Neural cell (in vitro differentiated cells): ENCODE data around the gene PCDHB4. TPM values are rescaled to one million over a fixed set of nuclear protein-coding genes. Genes with fewer than 3 reads are reported as not detected.

Experiments used
- H2AFZ ChIP-seq: fragments of 200-600, 300-800 bp; sonication (generic), shearing (Covaris generic); 2 replicates; pipeline ENCODE4 v1.6.0; 2014; ENCODE audit warnings: low read depth, mild to moderate bottlenecking, antibody characterized with exemption, low read length, moderate library complexity
- H3F3A ChIP-seq: fragments of 200-600 bp; shearing (Covaris generic); 2 replicates; pipeline ENCODE4 v1.6.1; 2016; ENCODE audit warnings: mild to moderate bottlenecking, moderate library complexity, mixed read lengths, antibody characterized with exemption, low read length; ENCODE audit not compliant: insufficient read depth, poor library complexity, severe bottlenecking
- H3K27ac ChIP-seq: fragments of 200-600, 300-800 bp; sonication (generic), shearing (Covaris generic); 2 replicates; pipeline ENCODE4 v1.5.1; 2014; ENCODE audit warnings: mild to moderate bottlenecking, low read length, moderate library complexity
- H3K27me3 ChIP-seq: fragments of 300-800, 200-600 bp; sonication (generic), shearing (Covaris generic); 2 replicates; pipeline ENCODE4 v1.6.0; 2014; ENCODE audit warnings: mild to moderate bottlenecking, low read depth, low read length, moderate library complexity; ENCODE audit not compliant: insufficient read depth
- H3K36me3 ChIP-seq: fragments of 300-800, 200-600 bp; sonication (generic), shearing (Covaris generic); 2 replicates; pipeline ENCODE4 v1.5.1; 2014; ENCODE audit warnings: mild to moderate bottlenecking, antibody characterized with exemption, low read length, moderate library complexity; ENCODE audit not compliant: insufficient read depth
- H3K4me2 ChIP-seq: fragments of 300-800, 200-600 bp; sonication (generic), shearing (Covaris generic); 2 replicates; pipeline ENCODE4 v1.6.0; 2014; ENCODE audit warnings: mild to moderate bottlenecking, low read length
- H3K4me3 ChIP-seq: fragments of 300-800, 200-600 bp; sonication (generic), shearing (Covaris generic); 2 replicates; pipeline ENCODE4 v1.5.1; 2014; ENCODE audit warnings: mild to moderate bottlenecking, low read length, moderate library complexity
- H3K79me2 ChIP-seq: fragments of 200-600 bp; shearing (Covaris generic); replicated peaks from 2 replicates; pipeline ENCODE4 v1.6.0; 2014; ENCODE audit warnings: mild to moderate bottlenecking, low read length, moderate library complexity; ENCODE audit not compliant: insufficient read depth
- H3K9ac ChIP-seq: fragments of 300-800, 200-600 bp; sonication (generic), shearing (Covaris generic); 2 replicates; pipeline ENCODE4 v1.6.1; 2016; ENCODE audit warnings: mild to moderate bottlenecking, low read length, mixed read lengths
- H3K9me2 ChIP-seq: fragments of 200-600 bp; shearing (Covaris generic); 2 replicates; pipeline ENCODE4 v1.6.1; 2016; ENCODE audit warnings: mild to moderate bottlenecking, low read length, mixed read lengths; ENCODE audit not compliant: insufficient read depth
- H3K9me3 ChIP-seq: fragments of 200-600, 300-800 bp; sonication (generic), shearing (Covaris generic); 2 replicates; pipeline ENCODE4 v1.6.1; 2016; ENCODE audit warnings: mild to moderate bottlenecking, mixed run types, low read length, moderate library complexity, mixed read lengths
- H4K20me1 ChIP-seq: fragments of 200-600 bp; shearing (Covaris generic); 2 replicates; pipeline ENCODE4 v1.6.1; 2016; ENCODE audit warnings: mild to moderate bottlenecking, mixed run types; ENCODE audit not compliant: insufficient read depth
- CTCF ChIP-seq: fragments of 450-650 bp; IDR thresholded peaks from 2 replicates; pipeline ENCODE4 v1.5.1; 2014; ENCODE audit warnings: antibody characterized with exemption, mild to moderate bottlenecking, moderate library complexity; ENCODE audit not compliant: poor library complexity, severe bottlenecking
- EP300 ChIP-seq: fragments of 450-650 bp; conservative IDR thresholded peaks from 2 replicates; pipeline ENCODE4 v1.6.1; 2014; ENCODE audit warnings: antibody characterized with exemption, mild to moderate bottlenecking, moderate library complexity; ENCODE audit not compliant: poor library complexity, severe bottlenecking
- EZH2 ChIP-seq: fragments of 200-600, 300-800 bp; shearing (Covaris generic), sonication (generic); IDR thresholded peaks from 2 replicates; pipeline ENCODE4 v1.6.1; 2014; ENCODE audit warnings: antibody characterized with exemption, low read length, borderline replicate concordance, mild to moderate bottlenecking; ENCODE audit not compliant: insufficient read depth, poor library complexity, severe bottlenecking
- MXI1 ChIP-seq: fragments of 450-650 bp; conservative IDR thresholded peaks from 2 replicates; pipeline ENCODE4 v1.6.1; 2014; ENCODE audit warnings: antibody characterized with exemption, mild to moderate bottlenecking; ENCODE audit not compliant: poor library complexity, severe bottlenecking
- POLR2AphosphoS5 ChIP-seq: IDR thresholded peaks from 2 replicates; pipeline ENCODE4 v1.6.1; 2012
- RAD21 ChIP-seq: fragments of 450-650 bp; conservative IDR thresholded peaks from 2 replicates; pipeline ENCODE4 v1.6.1; 2014; ENCODE audit warnings: antibody characterized with exemption, mild to moderate bottlenecking, moderate library complexity
- REST ChIP-seq: IDR thresholded peaks from 2 replicates; pipeline ENCODE4 v1.6.1; 2012; ENCODE audit warnings: borderline replicate concordance
- SMC3 ChIP-seq: fragments of 450-650 bp; conservative IDR thresholded peaks from 2 replicates; pipeline ENCODE4 v1.6.1; 2014; ENCODE audit warnings: antibody characterized with exemption, mild to moderate bottlenecking, moderate library complexity; ENCODE audit not compliant: poor library complexity
- TAF1 ChIP-seq: IDR thresholded peaks from 2 replicates; pipeline ENCODE4 v1.6.1; 2012; ENCODE audit warnings: low read depth
- polyA minus RNA-seq: library from RNA; depleted of rRNA, polyadenylated mRNA; stranded (reverse); fragments of >200 nt; gene quantifications from 2 replicates; pipeline ENCODE4 v1.2.3, GENCODE V29; 2014
- polyA plus RNA-seq: library from polyadenylated mRNA; depleted of rRNA; stranded (reverse); fragments of >200 nt; gene quantifications from 2 replicates; pipeline ENCODE4 v1.2.3, GENCODE V29; 2014

The PCDHB4 gene
- polyA plus RNA-seq (4.2 and 4.3 TPM in 2 replicates), polyA minus RNA-seq (19.7 and 23.6 TPM in 2 replicates)

GRCh38 chr5:141121563-141121962 lies at the start of gene PCDHB4:
TSS of gene PCDHB4 (plus strand) at chr5:141121818. CDS start at chr5:141121999, 181 bp downstream.
- Histone ChIP-seq H3K36me3 (no peaks in the 10 kb centered on the region), H3K9me2 (no peaks in the 10 kb centered on the region), H3K4me3 (no peak within 1 kb of the TSS), H3K79me2 (peaks cover 19% of the 10 kb centered on the region), H3K27me3 (no peaks in the 10 kb centered on the region), H2AFZ (no peak within 1 kb of the TSS), H3K27ac (no peak within 1 kb of the TSS), H3K9ac (no peak within 1 kb of the TSS), H3K4me2 (no peak within 1 kb of the TSS), H4K20me1 (no peaks in the 10 kb centered on the region), H3K9me3 (peaks cover 15% of the 10 kb centered on the region), H3F3A (no peaks in the 10 kb centered on the region)
- TF ChIP-seq SMC3 (no peak), TAF1 (no peak), RAD21 (no peak)

- Histone ChIP-seq H3K9me2 (no peaks in the 10 kb centered on the region), H3K4me3 (no peak overlapping the region), H3K9me3 (peaks cover 4% of the 10 kb centered on the region), H3K27ac (no peak overlapping the region), H3K9ac (no peak overlapping the region), H4K20me1 (no peaks in the 10 kb centered on the region), H3F3A (no peaks in the 10 kb centered on the region), H3K4me2 (no peak overlapping the region), H3K36me3 (no peaks in the 10 kb centered on the region), H3K79me2 (no peaks in the 10 kb centered on the region), H2AFZ (no peak overlapping the region), H3K27me3 (no peaks in the 10 kb centered on the region)
- TF ChIP-seq SMC3 (no peak), RAD21 (no peak), TAF1 (no peak), CTCF (no peak), EZH2 (no peak), MXI1 (no peak), POLR2AphosphoS5 (no peak), REST (no peak), EP300 (no peak)
These were observed 43.8 kb upstream of the PCDHB4 start for GRCh38 chr5:141077826-141078225.

GRCh38 chr5:141082228-141082627 lies 39.4 kb upstream of the PCDHB4 start:
- Histone ChIP-seq H3K36me3 (no peaks in the 10 kb centered on the region), H3K9me3 (peaks cover 4% of the 10 kb centered on the region), H3K27me3 (no peaks in the 10 kb centered on the region), H3K79me2 (no peaks in the 10 kb centered on the region), H2AFZ (no peak overlapping the region), H3K4me3 (no peak overlapping the region), H3K27ac (no peak overlapping the region), H3K9me2 (no peaks in the 10 kb centered on the region), H3K9ac (no peak overlapping the region), H3K4me2 (no peak overlapping the region), H3F3A (no peaks in the 10 kb centered on the region), H4K20me1 (no peaks in the 10 kb centered on the region)
- TF ChIP-seq SMC3 = no peak
- no peak for TF ChIP-seq TAF1
- TF ChIP-seq REST = no peak
- TF ChIP-seq CTCF = no peak
- TF ChIP-seq EP300 = no peak
- no peak for TF ChIP-seq MXI1
- TF ChIP-seq EZH2 = no peak
- TF ChIP-seq POLR2AphosphoS5 = no peak
- no peak for TF ChIP-seq RAD21
